Effector CD8-positive, alpha-beta T cell (primary cell): ENCODE measurements around the gene TARS3.
"Not testable (repeated sequence)": the region's sequence is repeated elsewhere in the genome, so short reads cannot be mapped to it uniquely, and the experiment has no call there.

Experiments used
- DNase-seq: peaks from one replicate; lab custom pipeline; 2025; lab: John Stamatoyannopoulos, UW

The TARS3 gene

DNA sequence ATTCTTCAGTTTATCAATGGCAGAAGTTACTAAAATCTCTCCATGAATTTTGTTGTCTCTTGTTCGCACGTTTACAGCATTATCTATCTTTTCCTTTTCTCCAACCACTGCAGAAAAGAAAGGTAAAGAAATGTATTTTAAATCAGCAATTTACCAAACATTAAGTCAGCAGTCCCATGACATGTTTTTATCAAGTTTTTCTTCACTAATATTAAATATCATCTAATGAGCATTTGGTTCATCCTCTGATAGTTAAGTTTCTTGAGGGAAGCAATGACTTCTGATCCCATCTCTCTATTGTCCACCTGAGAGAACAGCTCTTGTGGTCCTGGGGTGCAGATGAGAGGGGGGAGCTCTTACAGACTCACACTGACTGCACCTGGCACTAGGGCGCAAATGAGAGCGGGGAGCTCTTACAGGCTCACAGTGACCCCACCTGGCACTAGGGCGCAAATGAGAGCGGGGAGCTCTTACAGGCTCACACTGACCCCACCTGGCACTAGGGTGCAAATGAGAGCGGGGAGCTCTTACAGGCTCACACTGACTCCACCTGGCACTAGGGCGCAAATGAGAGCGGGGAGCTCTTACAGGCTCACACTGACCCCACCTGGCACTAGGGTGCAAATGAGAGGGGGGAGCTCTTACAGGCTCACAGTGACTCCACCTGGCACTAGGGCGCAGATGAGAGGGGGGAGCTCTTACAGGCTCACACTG is 69.5 kb downstream of the TARS3 start:
- not testable (repeated sequence) for DNase-seq

DNA sequence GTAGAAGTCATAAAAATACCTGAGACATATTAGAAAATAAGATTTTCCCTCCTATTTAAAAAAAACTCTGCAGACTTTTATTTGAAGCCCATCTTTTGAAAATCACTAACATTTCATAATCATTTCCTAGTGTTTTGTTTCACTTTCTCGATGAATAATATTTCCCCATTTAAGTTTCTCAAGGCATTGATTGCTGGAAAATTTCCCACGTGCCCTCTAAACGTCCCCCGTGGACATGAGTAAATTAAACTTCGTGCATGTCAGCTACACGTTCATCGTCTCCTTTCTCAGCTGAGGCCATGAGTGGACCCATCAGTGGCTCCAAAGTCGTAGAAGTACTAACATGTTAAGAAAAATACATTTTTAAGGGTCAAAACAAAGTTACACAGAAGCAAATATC is 70.1 kb downstream of the TARS3 start:
- DNase-seq, result no peak

- no peak for DNase-seq
These were observed 71.4 kb downstream of the TARS3 start for GRCh38 chr15:101652786-101653430.

DNA sequence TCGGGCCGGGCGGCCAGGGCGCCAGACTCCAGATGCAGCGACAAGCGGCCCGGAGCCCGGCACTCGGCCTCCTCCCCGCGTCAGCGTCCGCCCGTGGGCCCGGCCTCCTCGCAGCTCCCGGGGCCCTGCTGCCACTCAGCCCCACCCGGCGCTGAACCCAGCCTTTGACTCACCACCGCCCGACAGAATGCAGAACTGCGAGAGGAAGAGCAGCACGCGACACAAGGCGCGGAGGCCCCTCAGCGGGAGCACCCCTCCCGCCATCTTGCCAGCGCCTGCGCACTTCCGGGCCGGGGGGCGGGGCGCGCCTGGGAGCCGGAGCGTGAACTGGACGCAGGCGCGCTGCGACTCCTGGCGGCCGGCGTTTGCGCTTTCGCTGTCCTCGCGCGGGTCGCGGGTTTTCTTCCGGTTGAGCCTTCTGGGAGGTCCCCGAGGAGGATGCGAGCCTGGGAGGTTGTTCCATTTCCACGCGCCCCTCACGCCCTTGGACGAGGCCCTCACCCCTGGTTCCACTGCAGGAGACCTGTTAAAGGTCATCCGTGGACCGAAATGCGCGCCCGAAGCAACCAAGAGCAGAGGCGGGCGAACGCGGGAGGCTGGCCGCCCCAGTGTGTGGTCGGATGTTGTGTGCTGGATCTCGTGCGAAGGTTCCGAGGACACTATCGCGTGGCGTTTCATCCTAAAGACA is 72.0 kb downstream of the TARS3 start, which contains the start of gene TM2D3:
Gene TM2D3 (minus strand): TSS at position 284 of the 688 bp plus-strand sequence. CDS start 20 bp downstream, at position 264.
- DNase-seq, result peak; percentile 92

DNA sequence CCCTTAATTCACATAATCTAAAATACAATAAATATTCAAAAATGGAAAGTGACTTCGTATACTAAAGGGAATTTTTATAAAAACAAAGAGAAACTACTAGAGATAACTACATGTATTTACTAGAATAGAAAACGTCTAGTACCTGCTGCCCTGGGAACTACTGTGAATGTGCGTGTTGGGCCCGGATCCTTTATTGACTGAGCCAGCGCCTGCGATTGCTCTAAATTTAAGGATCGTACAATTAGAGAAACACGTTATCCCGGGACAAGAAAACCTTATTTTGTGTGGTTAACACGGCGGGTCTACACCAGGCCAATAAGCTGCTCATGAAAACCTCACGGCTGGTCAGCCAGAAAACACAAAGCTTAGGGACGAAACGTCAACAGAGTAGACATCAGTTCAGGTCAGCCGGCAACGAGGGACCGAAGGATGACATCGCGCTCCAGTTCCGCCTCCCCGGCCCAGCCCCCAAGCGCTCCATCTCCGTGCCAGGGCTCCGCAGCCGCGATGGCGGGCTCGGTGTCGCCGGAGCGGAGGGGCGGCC is 72.6 kb downstream of the TARS3 start:
- DNase-seq, result no peak

- no peak for DNase-seq
These were observed 74.1 kb downstream of the TARS3 start for GRCh38 chr15:101650145-101650544.

GRCh38 chr15:101648356-101648755 is 75.9 kb downstream of the TARS3 start:
- no peak for DNase-seq

GRCh38 chr15:101647251-101647650 is 77.0 kb downstream of the TARS3 start:
- DNase-seq, result no peak

DNA sequence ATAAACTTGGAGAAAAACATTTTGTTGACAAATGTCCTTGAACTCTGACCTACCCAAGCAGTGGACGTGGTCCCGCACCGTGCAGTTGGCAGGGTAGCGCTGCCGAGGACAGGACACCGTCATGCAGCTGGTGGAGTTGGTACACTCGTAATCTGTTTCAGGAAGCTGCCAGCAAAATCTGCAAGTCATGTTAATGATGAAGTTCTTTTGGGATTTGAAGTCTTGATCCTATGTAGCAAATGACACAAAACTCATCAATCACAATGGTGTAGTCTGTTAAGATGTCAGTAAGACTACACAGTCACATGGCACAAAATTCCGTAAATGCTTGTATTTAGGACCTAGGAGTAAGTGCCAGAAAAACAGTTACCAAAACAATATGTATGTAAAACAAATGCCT is 77.6 kb downstream of the TARS3 start:
- no peak for DNase-seq

DNA sequence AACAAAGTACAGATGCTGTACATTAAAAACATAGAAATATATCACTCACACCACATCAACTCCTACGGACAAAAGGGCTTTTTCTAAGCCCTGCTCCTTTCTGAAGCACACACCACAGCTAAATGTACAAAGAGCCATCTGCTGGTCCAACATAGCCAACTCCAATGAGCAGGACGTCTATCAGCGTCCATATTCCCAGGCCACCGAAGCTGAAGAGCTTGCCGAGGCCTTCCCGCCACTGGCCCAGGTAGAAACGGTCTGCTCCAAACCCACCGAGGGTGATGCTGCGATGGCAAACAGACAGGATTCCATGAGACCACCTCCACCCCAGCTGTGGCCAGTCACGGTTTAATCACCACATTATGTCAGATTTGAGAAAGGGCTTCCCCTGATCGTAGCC is 81.9 kb downstream of the TARS3 start:
- no peak for DNase-seq

GRCh38 chr15:101641894-101642293 is 82.4 kb downstream of the TARS3 start:
- DNase-seq, result no peak

DNA sequence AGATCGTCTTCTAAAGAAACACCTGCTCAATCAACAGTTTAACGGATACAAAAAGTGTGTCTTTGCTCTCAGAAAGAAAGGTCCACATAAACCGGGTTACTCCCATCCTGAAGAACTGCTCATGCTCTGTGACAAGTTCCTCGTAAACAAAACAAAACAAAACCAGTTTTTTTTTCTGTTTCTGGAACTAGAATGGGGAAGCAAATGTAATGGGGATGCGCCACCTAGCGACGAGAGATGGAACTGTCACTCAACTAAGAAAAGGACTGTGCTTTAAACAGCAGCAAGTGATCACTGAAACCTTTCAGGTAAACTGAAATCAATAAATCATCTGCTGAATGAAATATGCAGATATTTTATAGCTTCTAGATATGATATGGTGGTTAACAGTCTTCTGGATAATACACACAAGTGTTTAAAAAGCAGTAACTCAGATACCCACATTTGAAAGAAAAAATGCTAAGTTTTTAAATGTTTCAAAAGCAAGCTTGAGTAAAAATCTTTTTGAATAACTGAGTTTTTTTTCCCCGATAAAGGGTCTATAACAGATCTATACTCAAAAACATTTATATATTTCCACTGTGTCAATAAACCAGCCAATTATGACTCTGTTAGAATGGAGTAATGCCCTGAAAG is 83.0 kb downstream of the TARS3 start:
- DNase-seq, result peak; percentile 66

GRCh38 chr15:101639667-101640066 is 84.6 kb downstream of the TARS3 start:
- no peak for DNase-seq

DNA sequence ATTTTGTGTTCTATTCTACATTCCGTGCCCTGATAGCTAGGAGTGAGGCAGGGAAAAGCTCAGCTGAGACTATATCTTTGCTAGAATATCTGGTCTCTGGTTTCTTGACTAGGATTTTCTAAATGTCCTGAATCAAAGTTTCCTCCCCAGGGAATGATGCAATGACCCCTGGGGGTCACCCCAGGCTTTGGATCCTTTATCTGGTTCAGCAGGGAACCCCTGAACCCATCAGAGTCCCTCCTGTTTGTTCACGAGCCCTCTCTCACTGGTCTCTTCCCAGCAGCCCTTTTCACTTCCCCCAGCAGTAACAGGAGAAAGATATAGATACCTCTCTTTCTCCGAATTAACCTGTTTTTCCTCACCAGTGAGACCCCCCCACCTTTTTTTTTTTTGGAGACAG is 86.4 kb downstream of the TARS3 start:
- DNase-seq, result no peak

DNA sequence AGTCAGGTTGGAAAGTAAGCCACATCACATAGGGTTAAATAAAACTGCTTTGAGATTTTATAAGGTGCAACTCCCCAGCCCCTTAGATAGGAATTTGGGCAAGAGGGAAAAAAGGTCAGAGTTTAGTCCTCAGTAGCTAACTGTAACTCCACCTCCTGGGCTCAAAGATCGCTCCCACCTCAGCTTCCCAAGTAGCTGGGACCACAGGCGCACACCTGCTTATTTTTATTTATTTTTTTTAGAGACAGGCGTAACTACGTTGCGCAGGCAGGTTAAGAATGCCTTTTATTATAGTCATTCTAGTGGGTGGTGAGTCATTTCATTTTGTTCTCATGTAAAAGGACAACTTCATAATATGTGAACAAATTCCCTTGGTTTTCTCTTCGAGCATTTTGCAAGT is 86.8 kb downstream of the TARS3 start:
- no peak for DNase-seq

- DNase-seq, result no peak
These were observed 87.2 kb downstream of the TARS3 start for GRCh38 chr15:101637038-101637437.

- DNase-seq, result no peak
These were observed 88.1 kb downstream of the TARS3 start for GRCh38 chr15:101635944-101636727.

- DNase-seq, result no peak
These were observed 90.9 kb downstream of the TARS3 start for GRCh38 chr15:101633356-101633755.

DNA sequence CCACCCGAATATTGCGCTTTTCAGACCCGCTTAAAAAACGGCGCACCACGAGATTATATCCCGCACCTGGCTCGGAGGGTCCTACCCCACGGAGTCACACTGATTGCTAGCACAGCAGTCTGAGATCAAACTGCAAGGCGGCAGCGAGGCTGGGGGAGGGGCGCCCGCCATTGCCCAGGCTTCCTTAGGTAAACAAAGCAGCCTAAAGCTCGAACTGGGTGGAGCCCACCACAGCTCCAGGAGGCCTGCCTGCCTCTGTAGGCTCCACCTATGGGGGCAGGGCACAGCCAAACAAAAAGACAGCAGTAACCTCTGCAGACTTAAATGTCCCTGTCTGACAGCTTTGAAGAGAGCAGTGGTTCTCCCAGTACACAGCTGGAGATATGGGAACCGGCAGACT is 97.5 kb downstream of the TARS3 start:
- not testable (repeated sequence) for DNase-seq

DNA sequence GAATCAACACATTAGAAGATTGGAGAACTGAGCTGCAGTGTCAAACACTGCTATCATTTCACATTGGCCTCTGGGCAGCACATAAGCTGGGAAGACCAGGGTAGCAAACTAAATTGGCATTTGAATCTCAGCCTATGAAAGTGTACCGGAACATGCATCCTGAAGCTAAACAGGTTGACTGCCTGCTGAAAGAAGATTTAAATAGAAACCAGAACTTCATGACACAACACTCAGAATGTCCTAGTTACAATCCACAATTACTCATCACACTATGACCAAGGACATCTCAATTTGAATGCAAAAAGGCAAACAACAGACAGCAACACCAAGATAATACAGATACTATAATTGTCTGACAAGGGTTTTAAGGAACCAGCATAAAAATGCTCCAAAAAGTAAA is 98.3 kb downstream of the TARS3 start:
- no peak for DNase-seq

- DNase-seq, result no peak
These were observed 99.1 kb downstream of the TARS3 start for GRCh38 chr15:101625184-101625583.
